ENCODE results near the gene C10orf62. TPM values are rescaled to one million over a fixed set of nuclear protein-coding genes. Genes with fewer than 3 reads are reported as not detected.

The C10orf62 gene
- total RNA-seq: not detected in 3 replicates
- long read RNA-seq: 0 reads

GRCh38 chr10:97589479-97589878, at the start of gene C10orf62:
C10orf62 (plus strand) TSS chr10:97589721; CDS start chr10:97589898, 177 bp downstream.
- no peaks in the 10 kb centered on the region for H3K36me3 Mint-ChIP-seq (ENCODE audit: low read depth)
- H3K9me3 Mint-ChIP-seq (ENCODE audit: low read depth): no peaks in the 10 kb centered on the region

GRCh38 chr10:97540669-97541500, 48.6 kb upstream of the C10orf62 start:
- H3K27me3 Mint-ChIP-seq (ENCODE audit: low read depth): no peaks in the 10 kb centered on the region
- H3K27ac Mint-ChIP-seq (ENCODE audit: unreplicated experiment): peak overlapping the region; percentile 99
- H3K9me3 Mint-ChIP-seq (ENCODE audit: low read depth): no peaks in the 10 kb centered on the region
- no peaks in the 10 kb centered on the region for H3K36me3 Mint-ChIP-seq (ENCODE audit: low read depth)
- H3K4me3 Mint-ChIP-seq (ENCODE audit: unreplicated experiment): no peak overlapping the region
- TF ChIP-seq CTCF (IDR thresholded peaks at IDR 0.05): no peak
- peaks cover 67% of the 10 kb centered on the region for H3K4me1 Mint-ChIP-seq (ENCODE audit: low read depth)
- DNase-seq (ENCODE audit: low spot score): peak; percentile 78

More at GRCh38 chr10:97589479-97589878, at the start of gene C10orf62:
- Mint-ChIP-seq H3K4me3 (ENCODE audit: unreplicated experiment) (no peak within 1 kb of the TSS), H3K4me1 (ENCODE audit: low read depth) (peaks cover 15% of the 10 kb centered on the region), H3K27me3 (ENCODE audit: low read depth) (no peaks in the 10 kb centered on the region), H3K27ac (ENCODE audit: unreplicated experiment) (no peak within 1 kb of the TSS)
- DNase-seq (ENCODE audit: low spot score): no peak
- TF ChIP-seq CTCF (IDR thresholded peaks at IDR 0.05): no peak

- H3K27ac Mint-ChIP-seq (ENCODE audit: unreplicated experiment): peak overlapping the region; percentile 99
Observed at GRCh38 chr10:97542169-97543024, 47.1 kb upstream of the C10orf62 start.

GRCh38 chr10:97543025-97543546, 46.4 kb upstream of the C10orf62 start:
- Mint-ChIP-seq H3K4me1 (ENCODE audit: low read depth) (peaks cover 78% of the 10 kb centered on the region), H3K27me3 (ENCODE audit: low read depth) (no peaks in the 10 kb centered on the region), H3K4me3 (ENCODE audit: unreplicated experiment) (peak overlapping the region; percentile 10), H3K9me3 (ENCODE audit: low read depth) (no peaks in the 10 kb centered on the region), H3K36me3 (ENCODE audit: low read depth) (no peaks in the 10 kb centered on the region), H3K27ac (ENCODE audit: unreplicated experiment) (peak overlapping the region; percentile 99)
- TF ChIP-seq CTCF (IDR thresholded peaks at IDR 0.05): no peak
- peak; percentile 92 for DNase-seq (ENCODE audit: low spot score)

More at GRCh38 chr10:97542169-97543024, 47.1 kb upstream of the C10orf62 start:
- Mint-ChIP-seq H3K4me3 (ENCODE audit: unreplicated experiment) (peak overlapping the region; percentile 38), H3K27me3 (ENCODE audit: low read depth) (no peaks in the 10 kb centered on the region), H3K9me3 (ENCODE audit: low read depth) (no peaks in the 10 kb centered on the region), H3K4me1 (ENCODE audit: low read depth) (peaks cover 77% of the 10 kb centered on the region), H3K36me3 (ENCODE audit: low read depth) (no peaks in the 10 kb centered on the region)
- no peak for TF ChIP-seq CTCF (IDR thresholded peaks at IDR 0.05)
- peak; percentile 81 for DNase-seq (ENCODE audit: low spot score)
